Fibroblast of skin of back (primary cell): ENCODE results near the gene KLHL6. TPM values are rescaled to one million over a fixed set of nuclear protein-coding genes. Genes with fewer than 3 reads are reported as not detected.
A peak's percentile ranks its signal among the peaks of the same experiment; 100 is the strongest.
"Not testable (repeated sequence)": the region's sequence is repeated elsewhere in the genome, so short reads cannot be mapped to it uniquely, and the experiment has no call there.

ENCODE experiments used
- DNase-seq: peaks from one replicate; pipeline ENCODE4 v3.0.0-alpha.2; 2013
- polyA plus RNA-seq, 2 experiments: library from polyadenylated mRNA; unstranded; fragments of 120-200 nt; gene quantifications; one replicate each; pipeline ENCODE4 v1.2.1, GENCODE V29; 2013; ENCODE audit not compliant: insufficient read length in 2 of 2

The KLHL6 gene
- 0.04 TPM for polyA plus RNA-seq (2013, experiment 1 of 2; ENCODE audit: insufficient read length)
- 0.08 TPM for polyA plus RNA-seq (2013, experiment 2 of 2; ENCODE audit: insufficient read length)

GRCh38 chr3:183555541-183556081 lies at the start of gene KLHL6:
Gene KLHL6, minus strand, starts transcription at chr3:183555706. Its CDS starts 53 bp downstream, at chr3:183555653.
- no peak for DNase-seq

GRCh38 chr3:183597959-183598358 lies 42.5 kb upstream of the KLHL6 start:
- no peak for DNase-seq

- no peak for DNase-seq
These were observed 39.1 kb upstream of the KLHL6 start for GRCh38 chr3:183594636-183595035.

GRCh38 chr3:183592821-183593220 lies 37.3 kb upstream of the KLHL6 start:
- DNase-seq = no peak

- no peak for DNase-seq
These were observed 36.5 kb upstream of the KLHL6 start for GRCh38 chr3:183591881-183592521.

GRCh38 chr3:183590442-183590841 lies 34.9 kb upstream of the KLHL6 start:
- no peak for DNase-seq

- DNase-seq = no peak
These were observed 31.8 kb upstream of the KLHL6 start for GRCh38 chr3:183587336-183587735.

GRCh38 chr3:183586477-183586876 lies 31.0 kb upstream of the KLHL6 start:
- DNase-seq = no peak

GRCh38 chr3:183584914-183585280 lies 29.4 kb upstream of the KLHL6 start:
- no peak for DNase-seq

GRCh38 chr3:183584246-183584913 lies 28.9 kb upstream of the KLHL6 start:
- peak; percentile 35 for DNase-seq

GRCh38 chr3:183583331-183584245 lies 28.1 kb upstream of the KLHL6 start:
- DNase-seq = no peak

- DNase-seq = no peak
These were observed 26.7 kb upstream of the KLHL6 start for GRCh38 chr3:183582161-183582560.

GRCh38 chr3:183581496-183582155 lies 26.1 kb upstream of the KLHL6 start:
- no peak for DNase-seq

GRCh38 chr3:183579967-183580900 lies 24.7 kb upstream of the KLHL6 start:
- no peak for DNase-seq

- no peak for DNase-seq
These were observed 22.7 kb upstream of the KLHL6 start for GRCh38 chr3:183578179-183578578.

GRCh38 chr3:183577346-183577745 lies 21.8 kb upstream of the KLHL6 start:
- DNase-seq = no peak

- peak; percentile 41 for DNase-seq
These were observed 21.1 kb upstream of the KLHL6 start for GRCh38 chr3:183576487-183577107.

GRCh38 chr3:183572935-183573334 lies 17.4 kb upstream of the KLHL6 start:
- DNase-seq = no peak

- DNase-seq = not testable (repeated sequence)
These were observed 14.7 kb upstream of the KLHL6 start for GRCh38 chr3:183570191-183570590.

- no peak for DNase-seq
These were observed 11.4 kb upstream of the KLHL6 start for GRCh38 chr3:183566880-183567279.

- DNase-seq = no peak
These were observed 8.5 kb upstream of the KLHL6 start for GRCh38 chr3:183564046-183564445.
